HS-5 (cell line): Measurements from ENCODE around the gene SLC7A6.

ENCODE experiments used
- DNase-seq: peaks from one replicate; pipeline ENCODE4 v3.0.0-alpha.2; 2012; ENCODE audit warnings: low read depth

Gene SLC7A6

DNA sequence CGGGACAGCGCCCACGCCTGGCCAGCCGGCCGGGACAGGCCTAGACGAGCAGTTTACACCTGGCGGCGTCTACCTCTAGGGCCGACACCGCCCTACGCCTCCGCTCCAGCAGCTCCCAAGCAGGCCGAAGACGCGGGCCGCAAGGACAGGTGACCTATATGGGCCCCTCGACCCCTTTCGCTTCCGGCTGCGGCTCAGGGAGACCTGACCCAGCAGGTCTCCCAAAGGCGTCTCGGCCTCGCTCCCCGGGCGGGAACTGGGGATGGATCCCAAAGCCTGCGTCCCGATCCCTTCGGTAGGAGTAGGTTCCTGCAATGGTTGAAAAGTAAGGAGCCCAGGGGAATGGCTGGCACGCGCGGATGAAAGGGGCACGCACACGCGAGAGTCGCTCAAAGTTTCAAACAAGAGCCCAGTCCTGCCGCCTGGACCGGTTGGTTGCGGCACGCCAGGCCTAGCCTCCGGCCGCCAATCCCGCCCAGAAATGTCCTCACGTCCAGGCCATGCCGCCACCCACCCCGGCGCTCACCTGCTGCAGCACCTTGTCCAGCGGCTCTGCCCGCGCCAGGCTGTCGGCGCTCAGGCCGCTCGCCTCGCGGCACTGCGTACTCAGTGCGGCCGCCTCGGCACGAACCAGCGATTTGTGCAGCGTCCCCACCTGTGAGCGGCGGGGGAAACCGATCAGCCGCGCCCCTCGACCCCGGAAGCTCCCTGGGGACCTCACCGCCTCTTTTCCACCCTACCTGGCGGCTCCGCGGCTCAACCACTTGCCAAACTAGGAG, 29.0 kb upstream of the SLC7A6 start:
- DNase-seq = no peak

DNA sequence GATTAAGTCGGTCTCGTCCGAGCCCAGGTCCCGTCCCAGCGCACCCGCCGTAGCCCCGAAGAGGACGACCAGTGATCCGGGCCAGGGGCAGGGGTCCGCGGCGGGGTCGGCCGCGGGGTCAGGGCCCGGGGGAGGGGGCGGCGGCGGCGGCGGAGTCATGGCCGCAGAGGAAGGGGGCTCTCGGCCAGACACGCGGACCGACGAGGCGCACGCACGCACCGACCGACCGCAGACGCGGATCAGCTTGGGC, 28.5 kb upstream of the SLC7A6 start, which contains the start of gene ESRP2:
Gene ESRP2, minus strand, starts transcription at position 241 of the 250 bp plus-strand sequence. Its CDS starts 82 bp downstream, at position 159.
- DNase-seq = no peak

DNA sequence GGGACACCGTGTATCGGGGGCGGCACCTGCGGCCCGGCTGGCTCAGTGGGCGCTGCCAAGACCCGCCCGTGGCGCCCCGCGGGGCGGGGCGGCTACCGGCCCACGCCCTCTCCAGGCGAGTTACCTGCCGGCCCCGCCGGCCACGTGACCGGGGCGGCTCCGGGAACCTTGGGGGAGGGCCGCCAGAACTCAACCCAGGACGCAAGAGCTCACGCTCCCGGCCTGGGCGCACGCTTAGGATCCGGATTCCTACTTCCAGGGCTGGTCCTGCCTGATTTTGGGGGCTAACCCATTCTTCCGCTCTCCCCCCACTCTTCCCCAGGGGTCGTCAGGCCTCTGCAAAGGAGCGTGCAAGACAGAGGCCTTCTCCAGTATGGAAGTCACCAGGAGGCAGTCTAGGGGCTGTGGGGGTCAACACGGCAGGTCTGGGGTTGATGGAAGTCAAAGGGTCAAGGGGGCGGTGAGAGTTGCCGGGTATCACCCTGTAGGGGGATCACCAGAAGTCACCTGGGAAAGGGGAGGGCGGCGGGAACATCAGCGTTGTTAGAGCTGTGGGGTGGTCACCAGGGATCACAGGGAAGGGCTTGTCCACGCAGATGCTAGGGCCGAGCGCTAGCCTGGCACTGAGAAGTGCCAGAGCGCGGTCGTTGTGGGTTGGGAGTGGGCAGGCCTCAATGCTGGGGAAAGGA, 28.0 kb upstream of the SLC7A6 start:
- no peak for DNase-seq

DNA sequence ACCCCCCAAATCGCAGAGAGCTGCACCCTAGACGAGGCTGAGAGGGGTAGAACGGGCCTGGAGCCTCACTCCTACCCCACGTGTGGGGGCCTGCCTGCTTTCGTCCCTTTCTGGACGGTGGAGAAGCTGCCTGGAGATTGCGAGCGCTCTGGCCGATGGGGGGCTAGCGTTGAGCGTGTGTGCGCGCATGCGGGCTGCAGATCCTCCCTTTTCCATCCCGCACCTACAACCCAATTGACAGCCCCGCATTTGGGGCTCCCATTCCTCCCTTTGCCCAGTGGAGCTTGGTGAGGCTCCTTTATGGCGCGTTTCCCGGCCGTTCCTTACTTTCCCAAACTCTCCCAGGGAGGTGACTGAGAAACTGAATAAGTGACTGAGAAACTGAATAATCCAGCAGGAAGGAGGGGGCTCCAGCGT, 27.5 kb upstream of the SLC7A6 start:
- no peak for DNase-seq

DNA sequence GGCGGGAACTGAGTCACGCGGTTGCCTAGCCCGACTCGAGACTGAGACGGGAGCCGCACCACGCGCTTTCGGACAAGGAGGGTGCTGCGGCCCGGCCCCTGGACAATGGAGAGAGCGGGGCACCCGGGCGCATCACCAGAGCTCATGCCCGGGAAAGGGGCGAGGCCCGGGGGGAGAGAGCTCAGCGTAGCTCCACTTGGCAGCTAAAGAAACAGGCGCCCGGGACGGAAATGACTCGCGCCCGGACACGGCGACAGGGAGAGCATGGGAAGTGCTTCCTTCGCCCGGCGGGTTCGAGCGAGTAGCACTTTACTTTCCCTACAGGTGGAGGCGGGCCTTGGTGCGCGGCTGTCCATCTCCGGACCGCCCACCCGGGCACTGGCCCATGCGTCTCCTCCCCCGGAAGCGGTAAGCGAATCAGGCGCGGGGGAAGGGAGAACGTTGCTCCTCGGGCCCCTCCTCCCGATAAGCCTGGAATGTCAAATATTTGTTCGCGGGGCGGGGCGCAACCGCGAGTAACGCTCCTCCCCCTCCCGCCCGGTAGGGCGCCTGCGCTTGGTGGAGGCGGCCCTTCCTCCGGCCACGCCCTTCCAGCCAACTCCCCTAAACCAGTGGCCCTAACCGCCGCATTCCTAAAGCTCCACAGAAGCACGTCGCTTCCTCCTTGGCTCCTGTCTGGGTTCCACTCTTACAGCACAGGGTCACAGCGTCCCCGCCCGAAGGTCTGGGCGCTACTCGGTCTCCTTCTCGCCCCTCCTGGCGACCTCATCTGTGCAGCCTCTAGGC, 26.9 kb upstream of the SLC7A6 start:
- DNase-seq = peak; percentile 96

DNA sequence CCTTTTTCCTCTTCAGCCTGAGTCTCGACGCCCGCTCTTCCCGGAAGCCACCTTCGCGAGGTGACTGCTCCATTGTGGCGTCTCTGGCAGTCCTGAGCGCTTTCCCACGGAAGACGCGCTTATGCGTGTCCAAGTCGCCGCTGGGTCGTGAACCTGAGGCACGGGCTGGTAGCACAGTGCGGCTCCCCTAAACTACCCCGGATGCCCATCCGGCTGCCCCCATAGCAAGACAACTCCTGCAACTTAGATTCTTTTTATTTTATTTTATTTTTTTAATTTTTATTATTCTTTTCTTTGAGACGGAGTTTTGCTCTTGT, 26.3 kb upstream of the SLC7A6 start:
- no peak for DNase-seq

DNA sequence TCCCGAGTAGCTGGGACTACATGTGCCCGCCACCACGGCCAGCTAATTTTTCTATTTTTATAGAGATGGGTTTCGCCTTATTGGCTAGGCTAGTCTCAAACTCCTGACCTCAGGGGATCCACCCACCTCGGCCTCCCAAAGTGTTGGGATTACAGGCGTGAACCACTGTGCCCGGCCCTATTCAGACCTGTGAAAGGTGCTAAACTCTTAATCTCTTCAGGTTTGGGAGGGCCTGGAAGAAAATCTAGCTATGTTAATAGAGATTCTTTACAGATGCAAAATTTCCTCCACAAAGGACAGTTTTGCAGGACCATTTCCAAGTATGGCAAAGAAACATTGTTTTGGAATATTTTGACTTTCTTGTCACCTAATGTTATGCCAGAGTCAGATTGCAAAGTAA, 22.2 kb upstream of the SLC7A6 start:
- no peak for DNase-seq

DNA sequence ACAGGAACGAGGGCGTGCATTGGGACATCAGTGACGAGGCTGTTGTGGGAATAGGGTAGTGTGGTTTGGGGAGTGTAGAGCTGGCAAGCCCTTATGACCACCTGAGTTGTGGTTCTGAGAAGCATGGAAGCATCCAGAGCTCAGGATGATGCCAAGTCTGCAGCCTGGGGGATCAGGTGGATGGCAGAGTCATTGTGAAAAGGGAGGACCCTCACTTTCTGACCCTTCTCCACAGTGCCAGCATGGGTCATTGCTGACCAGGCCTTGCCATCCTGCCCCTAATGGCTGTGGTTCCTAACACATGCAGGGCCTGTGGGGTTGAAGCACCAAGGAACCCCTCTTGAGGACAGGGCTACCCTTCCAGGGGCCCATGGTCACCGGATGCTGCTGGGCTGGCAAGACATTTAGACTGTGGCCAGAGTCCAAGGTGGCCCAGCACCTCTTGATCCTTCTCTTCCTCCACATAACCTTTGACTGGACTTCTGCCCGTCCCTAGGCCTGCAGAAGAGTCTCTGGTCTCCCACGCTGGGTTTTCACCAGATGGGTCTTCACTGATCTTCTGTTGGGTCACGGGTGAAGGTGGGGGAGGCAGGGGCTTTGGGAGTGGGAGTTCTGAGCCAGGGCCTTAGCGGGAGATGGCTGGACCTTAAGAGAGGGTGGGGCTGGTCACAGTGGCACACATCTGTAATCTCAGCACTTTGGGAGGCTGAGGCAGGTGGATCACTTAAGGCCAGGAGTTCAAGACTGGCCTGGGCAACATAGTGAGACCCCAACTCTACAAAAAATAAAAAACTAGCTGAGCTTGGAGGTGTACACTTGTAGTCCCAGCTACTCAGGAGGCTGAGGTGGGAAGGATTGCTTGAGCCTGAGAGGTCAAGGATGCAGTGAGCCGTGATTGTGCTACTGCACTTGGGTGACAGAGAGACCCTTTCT, 21.1 kb upstream of the SLC7A6 start:
- no peak for DNase-seq

DNA sequence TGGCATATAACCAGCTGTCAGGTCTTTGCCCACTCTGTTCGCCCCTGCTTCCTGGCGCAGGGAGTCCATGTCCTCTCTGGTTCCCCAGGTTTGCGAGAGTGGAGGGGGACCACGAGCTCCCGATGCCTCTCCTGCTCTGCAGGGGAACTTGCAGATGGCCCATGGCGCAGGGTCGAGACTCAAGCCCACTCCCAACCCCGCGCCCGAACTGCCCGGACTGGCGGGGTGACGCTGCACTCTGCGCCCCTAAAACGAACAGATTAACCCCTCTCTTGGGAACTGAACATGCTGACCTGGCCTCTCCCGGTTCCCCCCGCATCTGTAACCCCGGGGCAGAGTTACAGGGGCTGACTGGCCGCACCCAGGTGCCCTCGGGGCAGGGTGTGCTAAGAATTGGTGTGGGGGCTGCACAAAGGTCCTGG, 19.8 kb upstream of the SLC7A6 start:
- DNase-seq = no peak

DNA sequence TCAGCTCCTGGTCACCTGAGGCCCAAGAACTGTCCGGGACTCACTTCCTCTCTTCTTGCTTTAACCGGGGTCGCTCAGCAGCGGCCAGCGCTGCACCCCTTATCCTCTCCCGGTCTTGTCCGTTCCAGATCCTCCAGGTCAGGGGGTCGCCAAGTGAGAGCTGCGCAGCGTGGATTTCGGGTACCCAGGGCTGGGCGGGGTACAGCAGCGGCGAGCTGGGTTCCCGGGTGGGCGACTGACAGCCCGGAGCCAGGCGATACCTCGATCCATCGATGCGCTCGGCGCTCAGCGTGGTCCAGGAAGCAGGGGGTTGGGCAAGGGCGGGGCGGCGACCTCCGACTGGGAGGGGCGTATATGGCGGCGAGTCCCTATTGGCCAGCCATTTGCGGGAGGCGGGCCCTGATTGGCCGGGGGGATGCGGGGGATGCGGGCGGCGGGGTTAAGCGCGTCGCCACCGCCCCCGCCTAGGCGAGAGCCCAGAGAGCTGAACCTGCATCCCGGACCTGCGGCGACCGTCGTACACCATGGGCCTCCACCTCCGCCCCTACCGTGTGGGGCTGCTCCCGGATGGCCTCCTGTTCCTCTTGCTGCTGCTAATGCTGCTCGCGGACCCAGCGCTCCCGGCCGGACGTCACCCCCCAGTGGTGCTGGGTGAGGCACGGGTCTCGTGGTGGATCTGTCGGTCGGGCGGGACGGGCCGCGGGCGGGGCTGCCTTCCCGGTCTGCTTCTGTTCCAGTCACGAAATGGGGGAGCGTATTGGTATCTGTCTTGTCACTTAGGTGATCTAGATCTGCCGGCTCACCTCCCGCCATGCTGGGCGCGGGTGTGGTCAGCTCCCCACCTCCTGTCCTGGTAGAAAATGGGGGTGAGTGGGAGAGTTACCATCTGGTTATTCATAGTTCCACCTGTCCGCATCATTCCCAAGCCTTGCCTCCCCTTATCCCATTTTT, 19.1 kb upstream of the SLC7A6 start, which contains the start of gene PLA2G15:
Gene PLA2G15, plus strand, starts transcription at position 471 of the 951 bp plus-strand sequence. Its CDS starts 54 bp downstream, at position 525.
- peak; percentile 71 for DNase-seq

DNA sequence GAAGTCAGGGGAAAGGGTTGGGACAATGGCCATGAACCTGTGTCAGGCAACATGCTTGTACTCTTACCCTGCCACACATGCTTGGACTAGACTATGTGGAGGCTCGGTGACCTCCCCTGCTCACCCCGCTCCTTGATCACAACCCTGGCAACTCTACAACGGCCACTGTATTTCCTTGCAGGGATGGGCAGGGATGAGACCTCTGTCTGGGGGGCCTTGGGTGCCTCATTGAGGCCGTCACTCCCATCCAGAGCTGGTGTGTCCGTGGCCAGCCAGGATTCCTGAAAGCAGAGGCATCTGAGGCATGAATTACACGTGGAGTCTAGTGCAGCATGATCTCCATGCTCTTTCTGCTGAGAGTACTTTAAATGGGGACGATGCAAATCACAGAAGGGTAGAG, 18.2 kb upstream of the SLC7A6 start:
- DNase-seq = no peak

DNA sequence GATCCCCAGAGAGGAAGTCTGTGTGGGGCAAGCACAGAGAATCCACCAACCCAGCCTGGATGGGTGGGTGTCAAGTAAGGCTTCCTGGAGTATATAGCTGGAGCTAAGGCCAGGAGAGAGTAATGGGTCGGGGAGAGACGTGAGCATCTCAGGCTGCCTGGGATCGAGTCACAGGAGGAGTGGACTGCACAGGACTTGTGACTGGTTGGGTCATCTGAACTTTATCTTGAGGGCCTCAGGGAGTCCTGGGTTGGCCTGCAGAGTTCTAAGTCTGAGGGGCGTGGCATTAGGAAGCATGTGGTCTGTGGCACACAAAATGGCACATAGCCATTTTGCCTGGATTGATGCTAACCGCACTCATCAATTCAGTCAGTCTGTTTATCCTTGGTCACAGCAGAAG, 17.7 kb upstream of the SLC7A6 start:
- DNase-seq = no peak

DNA sequence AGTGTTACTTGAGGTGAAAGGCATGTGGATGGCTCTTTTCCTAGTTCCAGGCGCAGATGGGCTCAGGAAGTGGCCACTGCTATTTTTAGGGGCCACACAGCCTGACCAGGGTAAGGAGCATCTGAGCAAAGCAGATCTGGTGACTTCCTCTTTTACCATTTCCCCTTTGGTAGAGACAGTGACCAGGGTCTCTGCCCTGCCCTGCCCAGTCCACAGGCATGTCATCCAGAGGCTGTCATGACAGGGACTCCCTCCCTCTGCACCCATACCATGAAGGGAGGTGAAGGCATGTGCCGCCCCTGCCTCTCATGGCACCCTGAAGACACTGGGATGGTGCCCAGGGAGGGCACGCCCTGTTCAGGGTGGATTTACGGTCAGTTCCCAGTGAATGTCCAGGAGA, 16.9 kb upstream of the SLC7A6 start:
- no peak for DNase-seq

DNA sequence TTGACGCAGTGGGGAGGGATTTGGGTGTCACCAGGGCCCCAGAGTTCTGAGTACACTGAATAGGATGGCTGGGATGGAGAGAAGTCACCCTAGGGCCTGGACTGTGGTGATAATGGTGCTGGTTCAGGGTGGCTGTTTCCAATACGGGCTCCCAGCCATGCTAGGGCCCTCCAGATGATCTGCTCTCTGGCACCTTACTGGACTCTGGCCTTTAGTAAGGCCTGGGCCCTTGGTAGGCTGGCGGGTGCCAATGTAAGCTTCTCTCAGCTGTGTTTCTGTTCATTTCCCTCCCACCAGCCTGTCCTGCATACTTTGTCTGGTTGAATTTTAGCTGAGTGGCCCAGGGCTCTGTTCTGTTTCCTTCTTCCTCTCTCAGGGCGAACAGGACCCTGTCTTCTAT, 16.4 kb upstream of the SLC7A6 start:
- no peak for DNase-seq

DNA sequence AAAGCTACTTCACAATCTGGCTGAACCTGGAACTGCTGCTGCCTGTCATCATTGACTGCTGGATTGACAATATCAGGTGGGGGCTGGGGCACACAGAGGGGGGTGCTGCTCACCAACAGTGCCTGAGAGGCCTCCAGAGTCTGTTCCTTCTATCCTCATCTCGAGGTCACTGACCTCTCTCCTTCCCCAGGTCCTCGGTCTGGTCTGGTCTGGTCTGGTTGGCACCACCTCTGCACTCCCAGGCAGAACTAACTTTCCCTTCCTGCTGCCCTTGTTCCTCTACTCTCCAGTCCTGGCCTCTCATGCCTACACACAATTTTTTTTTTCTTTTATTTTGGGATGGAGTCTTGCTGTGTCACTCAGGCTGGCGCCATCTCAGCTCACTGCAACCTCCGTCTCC, 15.0 kb upstream of the SLC7A6 start:
- no peak for DNase-seq

DNA sequence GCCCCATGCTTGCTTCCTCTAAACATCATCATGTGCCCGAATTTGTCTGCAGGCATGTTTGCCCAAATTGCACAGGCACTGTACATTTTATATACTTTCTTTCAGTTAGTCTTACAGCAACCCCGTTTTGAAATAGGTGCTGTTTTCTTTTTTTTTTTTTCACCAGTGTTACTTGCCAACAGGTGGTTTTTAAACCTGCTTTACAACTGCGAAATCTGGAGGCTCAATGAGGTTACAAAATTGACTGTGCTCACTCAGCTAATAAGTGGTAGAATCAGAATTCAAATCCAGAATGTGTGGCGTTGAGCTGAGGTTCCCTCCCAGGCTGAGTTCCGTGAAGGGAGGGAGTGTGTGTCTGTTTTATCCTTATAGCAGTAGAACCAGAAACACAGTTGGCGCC, 13.4 kb upstream of the SLC7A6 start:
- no peak for DNase-seq

DNA sequence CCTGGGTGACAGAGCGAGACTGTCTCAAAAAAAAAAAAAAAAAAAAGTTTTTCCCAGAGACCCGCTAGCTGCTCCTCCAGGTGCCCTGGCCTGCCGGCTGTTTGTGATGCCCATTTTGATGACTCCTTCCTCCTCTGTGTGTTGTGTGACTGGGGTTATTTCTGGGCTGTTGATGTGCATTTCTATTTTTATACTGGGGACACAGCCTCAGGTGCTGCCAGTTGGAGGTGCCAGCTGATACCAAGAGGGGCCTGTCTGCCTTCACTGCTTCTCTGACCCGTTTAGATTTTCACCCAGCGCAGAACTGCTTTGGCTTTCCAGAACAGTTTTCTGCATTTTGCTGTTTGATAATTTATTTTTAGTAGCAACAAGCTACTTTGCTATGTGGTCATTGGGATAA, 12.5 kb upstream of the SLC7A6 start:
- no peak for DNase-seq

DNA sequence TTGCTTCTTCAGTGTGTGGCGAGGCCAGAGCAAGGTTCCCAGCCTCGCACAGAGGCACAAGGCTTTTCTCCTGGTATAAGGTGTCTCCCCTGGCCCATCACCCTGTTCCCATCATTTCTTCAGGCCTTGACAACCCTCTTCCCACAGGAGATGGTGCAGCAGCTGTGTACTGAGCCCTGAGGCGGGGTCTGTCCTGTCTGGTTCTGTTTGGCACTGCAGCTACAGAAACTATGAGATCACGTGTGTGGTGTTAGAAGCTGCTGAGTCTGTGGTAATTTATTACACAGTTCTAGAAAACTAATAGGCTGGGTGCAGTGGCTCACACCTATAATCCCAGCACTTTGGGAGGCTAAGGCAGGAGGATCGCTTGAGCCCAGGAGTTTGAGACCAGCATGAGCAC, 11.9 kb upstream of the SLC7A6 start:
- DNase-seq = no peak

DNA sequence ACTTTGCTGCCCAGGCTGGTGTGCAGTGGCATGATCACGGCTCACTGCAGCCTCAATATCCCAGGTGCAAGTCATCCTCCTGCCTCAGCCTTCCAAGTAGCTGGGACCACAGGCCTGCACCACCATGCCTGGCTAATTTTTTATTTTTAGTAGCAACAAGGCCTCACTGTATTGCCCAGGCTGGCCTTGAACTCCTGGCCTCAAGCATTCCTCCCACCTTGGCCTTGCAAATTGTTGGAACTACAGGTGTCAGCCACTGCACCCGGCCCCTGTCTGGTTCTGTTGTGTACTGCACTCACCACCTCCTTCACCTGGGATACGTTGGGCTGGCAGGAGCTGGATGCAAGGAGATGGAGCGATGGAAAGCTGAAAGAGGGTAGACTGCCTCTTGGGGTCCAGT, 10.6 kb upstream of the SLC7A6 start:
- DNase-seq = no peak

DNA sequence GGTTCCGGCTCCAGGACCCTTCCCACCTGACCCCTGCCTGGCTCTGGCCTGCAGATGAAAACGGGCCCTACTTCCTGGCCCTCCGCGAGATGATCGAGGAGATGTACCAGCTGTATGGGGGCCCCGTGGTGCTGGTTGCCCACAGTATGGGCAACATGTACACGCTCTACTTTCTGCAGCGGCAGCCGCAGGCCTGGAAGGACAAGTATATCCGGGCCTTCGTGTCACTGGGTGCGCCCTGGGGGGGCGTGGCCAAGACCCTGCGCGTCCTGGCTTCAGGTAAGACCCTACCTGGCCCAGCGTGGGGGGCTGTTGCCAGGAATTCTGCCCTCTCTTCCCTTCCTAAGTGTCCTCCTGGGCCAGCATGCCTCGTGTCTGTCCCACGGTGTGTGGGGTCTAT, 8.6 kb upstream of the SLC7A6 start:
- DNase-seq = no peak
